ENCODE results near the gene AGTPBP1.

DNA sequence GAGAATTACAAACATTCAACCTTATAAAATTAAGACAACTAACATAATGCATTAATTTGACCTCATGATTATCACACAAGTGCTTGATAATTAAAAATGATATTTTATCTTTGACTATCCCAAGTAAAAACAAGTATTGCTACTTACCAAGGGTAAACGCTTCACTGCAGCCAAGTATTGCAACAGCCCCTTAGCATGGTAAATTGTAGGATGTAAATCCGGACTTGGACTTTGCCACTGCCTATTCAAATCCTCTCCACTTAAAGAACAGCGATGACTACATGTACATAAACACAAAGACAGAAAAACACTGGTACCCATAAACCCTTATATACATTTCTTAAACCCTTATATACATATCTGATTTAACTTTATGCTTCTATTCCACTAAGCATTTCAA lies 155.1 kb downstream of the AGTPBP1 start:
- TF ChIP-seq, protein P1, sequence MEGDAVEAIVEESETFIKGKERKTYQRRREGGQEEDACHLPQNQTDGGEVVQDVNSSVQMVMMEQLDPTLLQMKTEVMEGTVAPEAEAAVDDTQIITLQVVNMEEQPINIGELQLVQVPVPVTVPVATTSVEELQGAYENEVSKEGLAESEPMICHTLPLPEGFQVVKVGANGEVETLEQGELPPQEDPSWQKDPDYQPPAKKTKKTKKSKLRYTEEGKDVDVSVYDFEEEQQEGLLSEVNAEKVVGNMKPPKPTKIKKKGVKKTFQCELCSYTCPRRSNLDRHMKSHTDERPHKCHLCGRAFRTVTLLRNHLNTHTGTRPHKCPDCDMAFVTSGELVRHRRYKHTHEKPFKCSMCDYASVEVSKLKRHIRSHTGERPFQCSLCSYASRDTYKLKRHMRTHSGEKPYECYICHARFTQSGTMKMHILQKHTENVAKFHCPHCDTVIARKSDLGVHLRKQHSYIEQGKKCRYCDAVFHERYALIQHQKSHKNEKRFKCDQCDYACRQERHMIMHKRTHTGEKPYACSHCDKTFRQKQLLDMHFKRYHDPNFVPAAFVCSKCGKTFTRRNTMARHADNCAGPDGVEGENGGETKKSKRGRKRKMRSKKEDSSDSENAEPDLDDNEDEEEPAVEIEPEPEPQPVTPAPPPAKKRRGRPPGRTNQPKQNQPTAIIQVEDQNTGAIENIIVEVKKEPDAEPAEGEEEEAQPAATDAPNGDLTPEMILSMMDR (IDR thresholded peaks at IDR 0.05) = no peak
- no peak for TF ChIP-seq POLR2A (IDR thresholded peaks at IDR 0.05)
- TF ChIP-seq POLR2AphosphoS5 (IDR thresholded peaks at IDR 0.05) = no peak
- no peak for TF ChIP-seq EP300 (IDR thresholded peaks at IDR 0.05)
